NCI-H146 (cell line): ENCODE results near the gene MPPE1.
"Not testable (repeated sequence)": the region's sequence is repeated elsewhere in the genome, so short reads cannot be mapped to it uniquely, and the experiment has no call there.

Experiments used
- DNase-seq: peaks from one replicate; lab custom pipeline; 2025; lab: John Stamatoyannopoulos, UW

The MPPE1 gene, protein sequence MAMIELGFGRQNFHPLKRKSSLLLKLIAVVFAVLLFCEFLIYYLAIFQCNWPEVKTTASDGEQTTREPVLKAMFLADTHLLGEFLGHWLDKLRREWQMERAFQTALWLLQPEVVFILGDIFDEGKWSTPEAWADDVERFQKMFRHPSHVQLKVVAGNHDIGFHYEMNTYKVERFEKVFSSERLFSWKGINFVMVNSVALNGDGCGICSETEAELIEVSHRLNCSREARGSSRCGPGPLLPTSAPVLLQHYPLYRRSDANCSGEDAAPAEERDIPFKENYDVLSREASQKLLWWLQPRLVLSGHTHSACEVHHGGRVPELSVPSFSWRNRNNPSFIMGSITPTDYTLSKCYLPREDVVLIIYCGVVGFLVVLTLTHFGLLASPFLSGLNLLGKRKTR

DNA sequence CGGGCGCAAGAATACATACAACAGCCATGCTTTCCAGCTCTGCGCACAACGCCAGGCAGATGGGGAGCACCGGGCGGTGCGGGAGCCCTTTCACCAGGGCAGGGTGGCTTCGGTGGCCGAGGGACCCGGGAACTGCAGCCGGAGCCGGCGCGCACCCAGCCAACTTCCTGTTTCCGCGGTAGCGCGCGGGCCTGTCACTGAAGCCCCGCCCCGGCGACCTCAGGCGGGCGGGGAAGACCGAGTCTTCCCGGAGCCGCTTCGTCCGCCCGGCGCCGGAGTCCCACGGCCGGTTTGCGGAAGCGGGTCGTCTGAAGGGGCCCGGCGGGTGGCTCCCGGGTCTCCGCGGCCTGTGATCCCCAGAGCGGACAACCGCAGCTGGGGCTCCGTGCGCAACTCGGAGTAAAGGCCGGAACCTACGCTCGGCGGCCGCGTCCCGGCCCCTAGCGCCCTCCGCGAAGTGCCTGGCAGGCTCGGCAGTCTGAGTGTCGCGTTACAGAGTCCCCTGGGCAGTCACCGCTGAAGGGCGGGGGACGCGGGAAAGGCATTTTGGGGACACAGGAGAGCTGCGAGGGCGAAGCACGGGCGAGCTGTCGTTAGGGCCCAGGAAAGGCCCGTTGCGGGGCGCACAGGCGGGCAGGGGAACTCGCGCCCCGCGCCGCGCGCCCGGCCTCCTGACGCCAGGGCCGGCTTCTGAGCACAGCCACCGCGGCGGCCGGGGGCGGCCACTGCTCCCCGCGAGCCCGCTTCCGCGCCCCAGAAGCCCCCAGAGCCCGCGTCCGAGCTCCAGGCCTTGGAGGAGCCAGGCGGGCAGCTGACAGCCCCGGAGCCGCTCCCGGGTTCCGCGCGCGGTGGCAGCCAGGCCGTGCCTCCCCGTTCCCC is at the start of gene MPPE1:
MPPE1 (minus strand) TSS at position 136 of the 879 bp plus-strand sequence. CDS start 11,053 bp downstream, outside the sequence.
- peak; percentile 97 for DNase-seq

DNA sequence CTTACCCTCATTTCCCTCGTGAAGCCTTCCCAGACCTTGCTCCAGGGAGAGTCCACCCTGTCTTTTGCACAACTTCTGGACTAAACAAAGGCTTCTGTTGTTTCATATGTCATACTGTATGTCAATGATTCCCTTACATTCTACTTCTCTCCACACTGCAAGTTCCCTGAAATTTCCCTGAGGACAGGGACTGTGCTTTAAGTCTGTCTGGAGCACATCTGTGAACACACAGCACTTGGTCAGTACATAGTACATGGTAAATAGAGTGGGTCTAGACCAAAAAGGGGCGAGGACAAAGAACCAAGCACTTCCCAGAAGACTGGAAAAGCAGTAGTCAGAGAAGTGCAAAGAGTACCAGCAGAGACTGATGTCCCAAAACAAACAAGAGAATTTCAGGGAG is 49.5 kb upstream of the MPPE1 start:
- no peak for DNase-seq

DNA sequence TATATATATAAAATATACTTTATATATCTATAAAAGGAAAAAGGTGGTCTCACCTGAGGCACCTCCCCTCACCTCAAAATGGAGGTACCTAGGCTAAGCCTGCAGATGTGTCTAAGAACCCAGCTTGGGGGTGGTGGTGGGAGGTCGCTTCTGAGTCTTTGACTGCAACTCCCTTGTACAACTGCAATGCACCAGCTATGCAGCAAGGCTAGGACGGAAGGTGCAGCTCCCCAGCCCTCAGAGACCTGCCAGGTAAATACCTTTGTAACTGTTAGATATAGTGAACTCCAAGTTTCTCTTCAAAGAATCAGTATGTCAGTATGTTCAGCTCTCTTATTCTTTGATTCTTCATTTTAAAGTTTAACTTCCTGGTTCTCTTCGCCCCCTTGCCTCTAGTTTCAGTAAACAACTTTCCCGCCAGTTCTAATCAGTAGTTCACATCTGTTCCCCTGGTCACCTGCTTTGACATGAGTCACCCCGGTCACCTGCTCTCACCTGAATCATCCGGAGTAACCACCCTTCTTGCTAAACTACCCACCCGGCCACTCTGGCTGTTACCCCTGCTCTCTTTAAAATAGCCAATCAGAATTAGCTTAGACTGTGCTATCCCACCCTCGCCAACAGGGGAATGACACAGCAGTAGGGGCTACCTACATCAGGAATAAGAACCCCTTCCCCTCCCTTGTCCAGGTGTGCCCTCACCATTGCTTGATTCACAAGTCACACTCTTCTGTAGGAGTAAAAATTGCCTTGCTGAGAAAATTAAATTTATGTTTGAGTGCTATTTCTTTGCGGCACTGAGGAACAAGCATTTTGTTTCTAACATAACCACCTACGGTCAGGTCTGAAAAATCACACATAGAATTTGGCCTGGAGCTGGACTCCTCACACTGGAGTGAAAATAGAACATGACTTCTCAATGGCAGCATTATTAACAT is 48.5 kb upstream of the MPPE1 start:
- no peak for DNase-seq

DNA sequence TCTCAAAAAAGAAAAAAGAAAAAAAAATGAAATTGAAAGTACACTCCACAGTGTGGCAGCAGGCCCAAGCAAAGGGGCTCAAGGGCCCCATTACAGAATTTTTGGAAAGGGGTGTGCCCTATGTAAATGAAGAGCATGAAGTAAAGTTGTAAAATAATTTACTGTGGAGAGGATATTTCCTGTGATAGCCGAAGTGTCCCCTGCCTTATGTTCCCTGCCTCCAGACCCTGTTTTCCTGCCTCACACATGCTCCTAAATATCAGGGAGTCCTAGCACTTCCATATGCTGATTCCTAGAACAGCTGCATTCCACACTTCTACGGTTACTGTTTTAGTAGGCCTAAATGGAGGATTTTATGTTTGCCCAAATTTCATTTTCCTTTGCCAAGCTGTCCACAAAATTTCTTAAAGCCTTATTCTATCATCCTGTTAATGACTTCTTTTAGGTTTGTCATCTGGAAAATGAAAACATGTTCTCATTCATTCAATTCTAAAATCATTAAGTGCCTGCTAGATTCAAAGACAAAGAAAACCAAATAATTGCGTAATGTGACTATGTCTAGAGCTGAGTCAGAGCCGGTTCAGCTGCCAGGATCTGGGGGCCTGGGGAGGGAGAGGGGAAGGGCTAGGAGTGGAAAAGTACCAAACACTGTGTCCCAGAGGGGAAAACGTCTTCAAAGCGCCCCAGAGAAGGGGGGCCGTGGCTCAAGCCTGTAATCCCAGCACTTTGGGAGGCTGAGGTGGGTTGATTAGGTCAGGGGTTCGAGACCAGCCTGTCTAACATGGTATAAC is 47.3 kb upstream of the MPPE1 start:
- peak; percentile 21 for DNase-seq

DNA sequence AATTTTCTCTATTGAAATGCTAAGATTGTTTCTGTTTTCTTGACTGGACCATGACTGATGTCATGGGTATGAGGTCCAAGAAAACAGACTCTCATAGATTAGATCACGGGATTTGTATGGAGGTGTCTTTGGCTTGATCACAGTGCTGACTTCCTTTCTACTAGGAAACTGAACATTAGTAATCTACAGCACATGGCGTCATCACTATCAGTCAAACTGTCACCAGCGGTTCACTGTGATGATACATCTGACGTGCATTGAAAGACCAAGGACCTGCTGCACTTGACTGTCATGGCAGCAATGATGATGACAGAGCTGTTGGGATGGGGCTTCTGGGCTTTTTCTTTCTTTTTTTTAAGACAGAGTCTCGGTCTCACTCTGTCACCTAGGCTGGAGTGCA is 45.0 kb upstream of the MPPE1 start:
- DNase-seq: no peak

DNA sequence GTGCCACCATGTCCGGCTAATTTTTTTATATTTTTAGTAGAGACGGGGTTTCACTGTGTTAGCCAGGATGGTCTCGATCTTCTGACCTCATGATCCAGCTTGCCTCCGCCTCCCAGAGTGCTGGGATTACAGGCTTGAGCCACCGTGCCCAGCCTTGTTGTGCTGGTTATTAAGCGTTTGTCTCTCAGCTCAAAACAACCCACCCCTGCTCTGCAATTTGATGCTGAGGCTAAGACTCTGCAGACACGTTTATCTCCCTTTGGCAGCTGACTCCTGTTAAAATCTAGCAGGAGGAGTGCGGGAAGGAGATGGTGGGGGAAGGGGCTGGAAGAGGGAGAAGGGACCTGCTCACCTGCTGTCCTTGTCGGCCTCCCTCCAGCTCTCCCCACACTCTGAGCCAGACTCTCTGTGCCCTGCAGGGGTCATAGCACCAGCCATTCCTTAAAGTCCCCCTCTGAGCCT is 43.3 kb upstream of the MPPE1 start:
- peak; percentile 48 for DNase-seq

DNA sequence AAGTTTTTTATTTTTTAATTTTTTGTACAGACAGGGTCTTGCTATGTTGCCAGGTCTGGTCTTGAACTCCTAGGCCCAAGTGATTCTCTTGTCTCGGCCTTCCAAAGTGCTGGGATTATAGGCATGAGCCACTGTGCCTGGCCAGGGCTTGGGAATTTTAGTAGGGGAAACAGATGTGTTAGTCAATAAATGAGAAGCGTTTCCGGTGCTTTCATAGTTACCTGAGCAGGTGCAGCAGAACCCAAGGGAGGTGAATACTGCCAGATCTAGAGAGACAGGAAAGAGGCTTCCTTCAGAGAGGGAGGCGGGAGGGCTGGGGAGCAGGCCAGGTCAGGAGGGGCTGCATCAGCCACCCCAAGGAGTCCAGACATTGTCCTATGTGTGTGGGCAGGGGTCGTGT is 42.7 kb upstream of the MPPE1 start:
- DNase-seq: peak; percentile 75

DNA sequence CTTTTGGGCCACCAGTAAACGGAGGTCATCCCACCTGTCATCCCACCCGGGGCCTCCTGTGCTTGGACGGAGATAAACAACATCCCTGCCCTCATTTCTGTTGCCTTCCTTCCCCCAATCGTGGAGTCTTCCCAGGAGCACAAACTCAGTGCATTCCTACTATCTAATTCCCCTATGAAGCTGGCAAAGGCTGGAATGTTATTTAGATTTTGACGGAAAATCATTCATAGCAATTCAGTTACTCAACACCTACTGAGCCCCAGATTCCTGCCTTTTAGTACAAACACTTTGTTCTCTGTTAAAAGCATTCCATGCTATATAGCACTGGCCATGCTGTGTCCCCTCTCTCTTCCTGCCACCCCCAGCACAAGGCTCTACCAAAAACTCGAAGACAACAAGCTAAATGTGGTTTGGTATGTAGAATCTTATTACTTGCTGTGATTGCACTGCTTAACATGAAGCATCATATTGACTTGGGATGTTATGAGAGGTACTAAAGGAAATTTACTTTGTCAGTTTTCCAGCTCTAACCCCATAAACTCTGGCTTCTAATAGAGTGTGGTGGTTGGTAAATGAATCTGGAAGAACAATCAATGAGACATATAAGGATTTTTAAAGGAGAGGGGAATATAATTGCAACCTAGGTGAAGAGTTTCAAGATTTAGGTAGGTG is 40.9 kb upstream of the MPPE1 start:
- DNase-seq: no peak

DNA sequence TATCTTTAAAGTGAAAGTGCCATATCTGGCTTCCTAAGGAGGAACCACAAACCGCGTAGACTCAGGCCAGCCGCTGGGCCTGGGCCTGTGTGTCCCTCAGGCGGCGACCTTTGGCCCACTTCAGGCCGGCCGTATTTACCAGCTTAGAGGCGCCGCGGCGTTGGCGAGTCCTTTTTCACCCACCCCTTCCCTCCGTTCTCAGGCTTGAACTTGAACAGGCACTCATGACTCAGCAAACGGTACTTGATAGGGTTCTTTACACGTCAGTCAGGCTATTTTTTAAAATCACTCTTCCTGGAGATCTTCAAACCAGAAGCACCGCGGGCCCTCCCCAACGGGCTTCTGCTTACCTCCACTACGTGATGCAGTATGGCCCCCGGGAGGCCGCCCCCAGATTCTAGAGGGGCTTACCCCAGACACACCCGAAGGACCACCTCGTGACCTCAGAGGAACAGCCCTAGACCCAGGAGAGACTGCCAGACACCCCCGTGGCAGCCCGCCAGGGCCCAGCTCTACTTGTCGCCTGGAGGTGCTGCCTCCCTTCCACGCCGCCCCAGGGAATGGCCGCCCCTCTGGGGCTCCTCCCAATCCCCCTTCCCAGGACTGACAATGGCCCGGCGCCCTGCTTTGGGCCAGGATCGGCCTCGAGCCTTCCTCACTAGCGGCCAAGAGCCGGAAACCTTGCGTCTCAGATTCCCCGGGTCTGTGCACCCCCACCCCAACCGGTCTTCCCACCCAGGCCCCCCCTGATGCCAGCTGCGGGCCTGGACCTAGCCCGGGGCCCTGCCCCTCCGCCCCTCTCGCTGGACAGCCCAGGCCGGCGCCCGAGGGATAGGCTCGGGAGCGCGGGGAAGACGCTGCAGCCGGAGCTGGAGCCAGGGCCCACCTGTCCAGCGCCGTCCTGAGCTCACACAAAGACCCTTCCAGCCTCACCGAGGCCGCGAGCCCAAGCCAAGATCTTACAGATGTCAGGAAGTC is 39.4 kb upstream of the MPPE1 start:
- DNase-seq: no peak

DNA sequence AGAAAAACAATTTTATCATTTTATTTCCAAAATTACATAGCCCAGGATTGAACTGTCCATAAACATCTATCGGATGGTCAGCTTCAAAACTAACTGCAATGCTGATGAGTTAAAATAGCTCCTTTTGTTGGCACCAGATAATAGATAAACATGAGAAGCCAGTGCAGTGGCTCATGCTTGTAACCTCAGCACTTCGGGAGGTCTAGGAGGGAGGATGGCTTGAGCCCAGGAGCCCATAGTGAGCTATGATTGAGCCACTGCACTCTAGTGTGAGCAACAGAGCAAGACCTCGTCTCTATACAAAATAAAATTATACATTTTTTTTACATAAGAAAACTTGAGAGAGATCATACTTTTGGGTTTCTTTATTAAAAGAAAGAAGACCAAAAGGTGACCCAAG is 38.6 kb upstream of the MPPE1 start:
- no peak for DNase-seq

DNA sequence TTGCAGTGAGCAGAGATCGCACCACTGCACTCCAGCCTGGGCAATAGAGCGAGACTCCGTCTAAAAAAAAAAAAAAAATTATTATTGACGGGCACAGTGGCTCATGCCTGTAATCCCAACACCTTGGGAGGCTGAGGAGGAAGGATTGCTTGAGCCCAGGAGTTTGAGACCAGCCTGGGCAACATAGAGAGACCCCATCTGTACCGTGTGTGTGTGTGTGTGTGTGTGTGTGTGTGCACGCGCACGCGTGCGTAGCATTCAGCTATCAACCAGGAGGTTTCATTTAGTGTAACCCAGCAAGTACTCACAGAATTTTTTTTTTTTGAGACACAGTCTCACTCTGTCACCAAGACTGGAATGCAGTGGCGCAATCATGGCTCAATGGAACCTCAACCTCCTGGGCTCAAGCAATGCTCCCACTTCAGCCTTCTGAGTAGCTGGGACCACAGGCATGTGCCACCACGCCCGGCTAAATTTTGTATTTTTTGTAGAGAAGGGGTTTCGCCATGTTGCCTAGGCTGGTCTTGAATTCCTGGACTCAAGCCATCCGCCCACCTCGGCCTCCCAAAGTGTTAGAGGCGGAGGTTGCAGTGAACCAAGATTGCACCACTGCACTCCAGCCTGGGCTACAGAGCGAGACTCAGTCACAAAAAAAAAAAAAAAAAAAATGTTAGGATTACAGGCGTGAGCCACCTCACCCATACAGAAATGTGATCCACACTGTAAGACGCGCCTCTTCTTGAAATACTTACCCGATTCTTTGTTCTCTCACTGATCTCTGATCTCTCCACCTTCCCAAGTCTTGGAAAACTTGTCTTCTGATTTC is 37.9 kb upstream of the MPPE1 start:
- DNase-seq: not testable (repeated sequence)

DNA sequence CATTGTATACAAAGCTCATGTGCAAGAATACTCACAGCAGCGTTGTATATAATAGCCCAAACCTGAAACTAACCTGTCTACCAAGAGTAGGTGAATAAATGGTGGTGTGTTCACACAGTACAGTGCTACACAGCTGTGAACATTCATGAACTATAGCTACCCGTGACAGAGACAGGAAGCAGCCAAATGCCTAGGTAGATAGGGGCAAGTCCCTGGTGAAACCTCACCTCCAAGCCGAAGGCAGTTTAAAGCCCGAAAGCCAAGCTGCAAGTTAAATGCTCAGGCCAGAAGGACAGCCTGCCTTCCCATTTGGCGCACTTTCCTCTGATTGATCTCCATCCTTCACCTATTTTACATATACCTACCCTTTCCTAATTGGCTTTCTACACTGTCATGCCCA is 36.7 kb upstream of the MPPE1 start:
- no peak for DNase-seq

DNA sequence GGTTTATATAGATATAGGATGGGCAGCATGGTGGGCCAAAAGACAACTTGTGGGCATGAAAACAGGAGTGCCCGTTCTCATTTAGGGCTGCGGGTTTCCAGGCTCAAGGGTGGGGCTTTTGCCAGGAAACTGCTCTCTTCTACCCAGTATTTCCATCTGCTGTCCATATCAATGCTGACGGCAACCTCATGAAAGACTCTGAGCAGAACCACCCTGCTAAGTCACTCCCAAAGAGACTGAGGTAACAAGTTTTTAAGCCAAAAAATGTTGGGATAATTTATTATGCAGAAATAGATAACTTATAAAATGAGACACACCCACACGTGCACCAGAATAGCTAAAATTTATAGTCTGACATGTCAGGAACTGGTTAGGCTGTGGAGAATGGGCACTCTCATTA is 36.1 kb upstream of the MPPE1 start:
- no peak for DNase-seq

DNA sequence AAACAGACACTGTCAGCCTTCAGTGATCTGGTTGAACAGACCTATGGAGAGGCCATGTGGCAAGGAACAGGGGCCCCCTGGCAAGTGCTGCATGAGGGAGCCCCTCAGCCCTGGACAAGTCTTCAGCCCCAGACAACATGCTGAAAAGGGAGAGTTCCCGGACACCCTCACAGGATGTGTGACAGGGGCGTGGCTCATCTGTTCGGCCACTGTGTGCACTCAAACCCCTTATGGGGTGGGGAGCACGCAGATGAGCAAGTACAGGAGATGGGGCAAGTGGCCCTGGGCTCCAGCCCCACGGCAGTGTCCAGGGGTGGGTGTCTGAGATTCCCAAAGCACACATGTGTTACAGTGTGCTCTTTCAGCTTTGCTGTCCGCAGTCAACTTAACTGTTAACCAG is 35.4 kb upstream of the MPPE1 start:
- no peak for DNase-seq

DNA sequence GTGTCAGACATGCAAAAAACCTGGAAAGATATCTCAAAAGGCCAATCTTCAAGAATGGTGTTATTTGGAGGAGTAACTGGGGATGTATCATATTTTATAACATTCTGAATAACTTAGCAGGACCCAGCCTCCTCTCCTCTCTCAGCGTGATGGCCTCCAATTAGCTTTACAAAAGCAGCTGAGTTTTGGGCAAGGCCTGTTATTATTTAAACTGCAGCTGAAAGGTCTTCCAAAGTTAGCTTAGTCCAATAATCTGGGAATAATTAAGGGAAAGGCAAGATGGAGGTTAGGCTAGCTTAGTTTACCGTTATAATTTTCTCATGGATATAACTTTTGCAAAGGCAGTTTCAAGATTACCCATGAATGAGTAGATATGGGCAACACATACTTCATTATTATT is 32.8 kb upstream of the MPPE1 start:
- no peak for DNase-seq

DNA sequence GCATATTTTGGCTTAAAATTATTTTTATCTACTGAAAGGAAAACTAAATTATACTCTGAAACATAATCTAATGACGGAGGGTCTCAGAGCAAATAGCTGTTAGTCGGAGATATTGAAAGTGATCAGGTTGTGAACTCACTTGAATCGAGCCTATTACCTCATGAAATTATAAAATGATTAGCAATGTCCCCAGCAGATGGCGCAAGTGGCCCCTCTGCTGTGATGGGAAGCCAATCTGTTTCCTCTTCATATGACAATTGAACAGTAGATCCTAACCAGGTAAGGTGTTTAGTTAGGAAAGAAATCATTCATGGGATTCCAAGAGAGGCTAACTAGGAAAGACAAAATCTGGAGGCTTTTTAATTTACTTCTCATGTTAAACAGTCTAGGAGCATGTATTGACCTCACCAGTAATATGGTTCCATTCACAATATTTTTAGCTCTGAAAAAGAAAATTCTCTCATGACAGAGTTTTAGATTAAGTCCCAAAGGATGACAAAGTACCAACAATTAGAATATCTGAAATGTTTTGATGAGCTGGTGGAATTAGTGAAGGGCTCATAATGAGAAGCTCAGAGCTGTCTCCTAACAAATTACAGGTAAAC is 29.9 kb upstream of the MPPE1 start:
- peak; percentile 78 for DNase-seq

DNA sequence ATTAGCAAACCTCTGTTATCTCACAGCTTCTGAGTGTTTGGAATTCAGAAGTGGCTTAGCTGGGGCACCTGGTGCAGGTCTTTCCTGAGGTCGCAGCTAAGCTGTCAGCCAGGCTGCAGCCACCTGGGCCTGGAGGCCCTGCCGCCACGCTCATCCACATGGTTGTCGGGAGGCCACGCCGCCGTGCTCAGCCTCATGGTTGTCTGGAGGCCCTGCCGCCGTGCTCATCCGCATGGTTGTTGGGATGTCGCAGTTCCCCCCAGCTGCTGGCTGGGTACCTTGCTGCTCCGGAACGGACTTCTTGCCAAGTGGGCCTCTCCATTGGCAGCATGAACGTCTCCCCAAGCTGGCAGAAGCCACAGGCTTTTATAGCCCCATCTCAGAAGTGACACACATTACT is 24.3 kb upstream of the MPPE1 start:
- DNase-seq: no peak

DNA sequence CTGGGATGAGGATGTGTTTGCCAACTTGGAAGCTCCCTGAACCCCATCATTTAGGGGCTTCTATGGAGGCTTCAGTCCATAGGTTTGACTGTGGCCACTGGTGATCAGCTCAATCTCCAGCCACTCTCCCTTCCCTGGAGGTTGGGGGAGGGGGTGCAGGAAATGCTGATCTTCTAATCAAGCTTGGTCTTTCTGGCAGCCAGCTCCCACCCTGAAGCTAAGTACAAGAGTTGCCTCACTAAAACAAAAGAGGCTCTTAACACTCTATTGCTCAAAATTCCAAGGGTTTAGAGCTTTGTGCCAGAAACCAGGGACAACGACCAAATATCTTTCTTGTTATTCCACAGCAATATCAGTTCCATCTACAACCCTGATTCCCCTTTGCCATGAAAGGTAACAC is 19.4 kb upstream of the MPPE1 start:
- DNase-seq: no peak
